Neural cell (in vitro differentiated cells): ENCODE results near the gene ATXN7L3B.

Experiments
- CTCF ChIP-seq: fragments of 450-650 bp; IDR thresholded peaks from 2 replicates; pipeline ENCODE4 v1.5.1; 2014; ENCODE audit warnings: antibody characterized with exemption, mild to moderate bottlenecking, moderate library complexity; ENCODE audit not compliant: poor library complexity, severe bottlenecking
- EP300 ChIP-seq: fragments of 450-650 bp; conservative IDR thresholded peaks from 2 replicates; pipeline ENCODE4 v1.6.1; 2014; ENCODE audit warnings: antibody characterized with exemption, mild to moderate bottlenecking, moderate library complexity; ENCODE audit not compliant: poor library complexity, severe bottlenecking
- EZH2 ChIP-seq: fragments of 200-600, 300-800 bp; shearing (Covaris generic), sonication (generic); IDR thresholded peaks from 2 replicates; pipeline ENCODE4 v1.6.1; 2014; ENCODE audit warnings: antibody characterized with exemption, low read length, borderline replicate concordance, mild to moderate bottlenecking; ENCODE audit not compliant: insufficient read depth, poor library complexity, severe bottlenecking
- MXI1 ChIP-seq: fragments of 450-650 bp; conservative IDR thresholded peaks from 2 replicates; pipeline ENCODE4 v1.6.1; 2014; ENCODE audit warnings: antibody characterized with exemption, mild to moderate bottlenecking; ENCODE audit not compliant: poor library complexity, severe bottlenecking
- POLR2AphosphoS5 ChIP-seq: IDR thresholded peaks from 2 replicates; pipeline ENCODE4 v1.6.1; 2012
- RAD21 ChIP-seq: fragments of 450-650 bp; conservative IDR thresholded peaks from 2 replicates; pipeline ENCODE4 v1.6.1; 2014; ENCODE audit warnings: antibody characterized with exemption, mild to moderate bottlenecking, moderate library complexity

GRCh38 chr12:74527491-74527890 is 10.1 kb upstream of the ATXN7L3B start:
- no peak for TF ChIP-seq CTCF
- TF ChIP-seq POLR2AphosphoS5: no peak
- no peak for TF ChIP-seq EZH2
- TF ChIP-seq EP300: no peak
- no peak for TF ChIP-seq RAD21
- TF ChIP-seq MXI1: no peak
